Sigmoid colon (tissue), 4 donors: ENCODE data around the gene GAPDHS.

Experiments used
- POLR2AphosphoS5 ChIP-seq, 4 donors: sonication (generic); formaldehyde crosslinking; IDR thresholded peaks; one replicate each; pipeline ENCODE4 v1.6.1; 2017; ENCODE audit warnings: antibody characterized with exemption in 4 of 4
- TF ChIP-seq, protein P1 (sequence below), 4 experiments: fragments of 450-650 bp in 3 of 4; fragments of 200-600 bp in 1 of 4; IDR thresholded peaks; one replicate each; pipeline ENCODE4 v1.5.1; 2016 to 2019; ENCODE audit warnings: antibody characterized with exemption in 4 of 4, mild to moderate bottlenecking in 3 of 4, moderate library complexity in 2 of 4

DNA sequence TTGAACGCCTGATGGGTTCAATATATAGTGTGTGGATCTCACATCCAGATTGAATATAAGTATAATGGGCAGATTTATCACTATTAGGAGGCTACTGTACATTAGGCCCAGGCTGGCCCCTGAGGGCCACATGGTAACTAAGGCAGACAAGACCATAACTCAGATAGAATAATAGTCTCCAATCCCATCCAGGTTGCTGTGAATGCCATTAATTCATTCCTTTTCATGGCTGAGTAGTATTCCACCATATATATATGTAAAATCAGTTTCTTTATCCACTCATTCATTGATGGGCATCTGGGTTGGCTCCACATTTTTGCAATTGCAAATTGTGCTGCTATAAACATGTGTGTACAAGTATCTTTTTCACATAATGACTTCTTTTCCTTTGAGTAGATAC lies 44.7 kb downstream of the GAPDHS start:
- TF ChIP-seq, protein P1, sequence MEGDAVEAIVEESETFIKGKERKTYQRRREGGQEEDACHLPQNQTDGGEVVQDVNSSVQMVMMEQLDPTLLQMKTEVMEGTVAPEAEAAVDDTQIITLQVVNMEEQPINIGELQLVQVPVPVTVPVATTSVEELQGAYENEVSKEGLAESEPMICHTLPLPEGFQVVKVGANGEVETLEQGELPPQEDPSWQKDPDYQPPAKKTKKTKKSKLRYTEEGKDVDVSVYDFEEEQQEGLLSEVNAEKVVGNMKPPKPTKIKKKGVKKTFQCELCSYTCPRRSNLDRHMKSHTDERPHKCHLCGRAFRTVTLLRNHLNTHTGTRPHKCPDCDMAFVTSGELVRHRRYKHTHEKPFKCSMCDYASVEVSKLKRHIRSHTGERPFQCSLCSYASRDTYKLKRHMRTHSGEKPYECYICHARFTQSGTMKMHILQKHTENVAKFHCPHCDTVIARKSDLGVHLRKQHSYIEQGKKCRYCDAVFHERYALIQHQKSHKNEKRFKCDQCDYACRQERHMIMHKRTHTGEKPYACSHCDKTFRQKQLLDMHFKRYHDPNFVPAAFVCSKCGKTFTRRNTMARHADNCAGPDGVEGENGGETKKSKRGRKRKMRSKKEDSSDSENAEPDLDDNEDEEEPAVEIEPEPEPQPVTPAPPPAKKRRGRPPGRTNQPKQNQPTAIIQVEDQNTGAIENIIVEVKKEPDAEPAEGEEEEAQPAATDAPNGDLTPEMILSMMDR (IDR thresholded peaks at IDR 0.05), result no peak
- no peak for TF ChIP-seq POLR2AphosphoS5 (IDR thresholded peaks at IDR 0.05)
